KMS-11 (cell line): Measurements from ENCODE around the gene IFNAR1.

Source experiments
- H2AFZ ChIP-seq: fragments of 200-600 bp; sonication (generic); 2 replicates; pipeline ENCODE4 v1.6.1; 2016; ENCODE audit warnings: antibody characterized with exemption, mixed run types, low read depth
- H3K27ac ChIP-seq: fragments of 200-600 bp; sonication (generic); 2 replicates; pipeline ENCODE4 v1.6.1; 2016; ENCODE audit warnings: mild to moderate bottlenecking, mixed run types
- H3K27me3 ChIP-seq: fragments of 200-600 bp; sonication (generic); 2 replicates; pipeline ENCODE4 v1.6.1; 2017; ENCODE audit warnings: mild to moderate bottlenecking, low read depth, mixed run types, moderate library complexity; ENCODE audit not compliant: insufficient read depth
- H3K36me3 ChIP-seq: fragments of 200-600 bp; sonication (generic); 2 replicates; pipeline ENCODE4 v1.6.1; 2017; ENCODE audit warnings: mild to moderate bottlenecking, mixed run types; ENCODE audit not compliant: insufficient read depth
- H3K4me1 ChIP-seq: fragments of 200-600 bp; sonication (generic); 2 replicates; pipeline ENCODE4 v1.6.1; 2016; ENCODE audit warnings: mild to moderate bottlenecking, low read depth, mixed run types; ENCODE audit not compliant: poor library complexity, severe bottlenecking
- H3K4me2 ChIP-seq: fragments of 200-600 bp; sonication (generic); 2 replicates; pipeline ENCODE4 v1.7.0; 2016; ENCODE audit warnings: mild to moderate bottlenecking, mixed run types
- H3K4me3 ChIP-seq: fragments of 200-600 bp; sonication (generic); IDR thresholded peaks from 2 replicates; pipeline ENCODE4 v1.6.1; 2017; ENCODE audit warnings: low read depth, low read length, mixed read lengths; ENCODE audit not compliant: insufficient read depth
- H3K79me2 ChIP-seq: fragments of 200-600 bp; sonication (generic); 2 replicates; pipeline ENCODE4 v1.6.1; 2016; ENCODE audit warnings: low read depth, mixed run types; ENCODE audit not compliant: insufficient read depth
- H3K9ac ChIP-seq: fragments of 200-600 bp; sonication (generic); 2 replicates; pipeline ENCODE4 v1.6.1; 2016; ENCODE audit warnings: mild to moderate bottlenecking, mixed run types
- H4K20me1 ChIP-seq: fragments of 200-600 bp; sonication (generic); 2 replicates; pipeline ENCODE4 v1.6.1; 2016; ENCODE audit warnings: mild to moderate bottlenecking, mixed run types; ENCODE audit not compliant: insufficient read depth
- CTCF ChIP-seq: fragments of 200-600 bp; sonication (generic); conservative IDR thresholded peaks from 2 replicates; pipeline ENCODE4 v1.6.1; 2017; ENCODE audit warnings: low read depth, mild to moderate bottlenecking, antibody characterized with exemption, low read length, moderate library complexity, mixed read lengths

The IFNAR1 gene

GRCh38 chr21:33396951-33397350 lies 72.2 kb downstream of the IFNAR1 start:
- no peak overlapping the region for H2AFZ ChIP-seq
- H3K36me3 ChIP-seq = no peaks in the 10 kb centered on the region
- H3K27me3 ChIP-seq = peaks cover 6% of the 10 kb centered on the region; the same call in 1 of the 2 replicates
- no peaks in the 10 kb centered on the region for H3K79me2 ChIP-seq
- H3K9ac ChIP-seq = no peak overlapping the region
- no peak overlapping the region for H3K4me2 ChIP-seq
- H3K27ac ChIP-seq = no peak overlapping the region
- TF ChIP-seq CTCF = no peak
- peaks cover 28% of the 10 kb centered on the region for H3K4me1 ChIP-seq
- no peaks in the 10 kb centered on the region for H4K20me1 ChIP-seq
- no peak overlapping the region for H3K4me3 ChIP-seq

DNA sequence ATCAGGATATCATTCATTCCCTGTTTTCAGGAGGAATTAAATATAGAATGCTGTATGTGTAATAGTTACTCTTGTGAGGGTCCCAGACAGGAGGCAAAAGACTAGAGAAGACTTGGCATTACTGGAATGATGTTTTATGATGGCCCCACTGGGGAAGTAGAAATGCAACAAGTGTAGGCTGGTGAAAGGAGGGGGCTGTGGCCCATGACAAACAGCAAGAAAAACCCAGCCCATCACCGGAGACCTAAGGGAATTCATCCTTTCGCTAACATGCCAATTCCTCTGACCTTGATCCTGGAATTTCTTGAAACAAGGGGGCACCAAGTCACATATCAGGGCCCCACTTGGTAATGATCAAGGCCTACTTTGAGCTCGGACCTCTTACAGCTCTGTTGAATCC lies 72.9 kb downstream of the IFNAR1 start:
- H3K4me2 ChIP-seq = no peak overlapping the region
- no peak overlapping the region for H2AFZ ChIP-seq
- peaks cover 28% of the 10 kb centered on the region for H3K4me1 ChIP-seq
- no peak overlapping the region for H3K4me3 ChIP-seq
- no peak overlapping the region for H3K27ac ChIP-seq
- peaks cover 4% of the 10 kb centered on the region; the same call in 1 of the 2 replicates for H3K27me3 ChIP-seq
- H3K9ac ChIP-seq = no peak overlapping the region
- no peaks in the 10 kb centered on the region for H4K20me1 ChIP-seq
- TF ChIP-seq CTCF = no peak
- H3K36me3 ChIP-seq = no peaks in the 10 kb centered on the region
- no peaks in the 10 kb centered on the region for H3K79me2 ChIP-seq

- Histone ChIP-seq H3K4me2 (no peak overlapping the region), H3K4me3 (no peak overlapping the region), H3K27me3 (peaks cover 4% of the 10 kb centered on the region; the same call in 1 of the 2 replicates), H3K79me2 (no peaks in the 10 kb centered on the region), H3K9ac (no peak overlapping the region), H3K4me1 (peaks cover 26% of the 10 kb centered on the region), H3K36me3 (no peaks in the 10 kb centered on the region), H4K20me1 (no peaks in the 10 kb centered on the region), H2AFZ (no peak overlapping the region), H3K27ac (no peak overlapping the region)
- TF ChIP-seq CTCF = no peak
These were observed 73.6 kb downstream of the IFNAR1 start for GRCh38 chr21:33398361-33398760.

- no peak overlapping the region for H2AFZ ChIP-seq
- no peak for TF ChIP-seq CTCF
- no peaks in the 10 kb centered on the region for H3K27me3 ChIP-seq
- no peak overlapping the region for H3K27ac ChIP-seq
- H3K79me2 ChIP-seq = peaks cover 24% of the 10 kb centered on the region; the same call in 1 of the 2 replicates
- peaks cover 10% of the 10 kb centered on the region for H3K4me1 ChIP-seq
- no peaks in the 10 kb centered on the region for H4K20me1 ChIP-seq
- no peak overlapping the region for H3K9ac ChIP-seq
- no peak overlapping the region for H3K4me3 ChIP-seq
- H3K36me3 ChIP-seq = no peaks in the 10 kb centered on the region
- no peak overlapping the region for H3K4me2 ChIP-seq
These were observed 76.8 kb downstream of the IFNAR1 start for GRCh38 chr21:33401630-33401992.
